8988T (cell line): Measurements from ENCODE around the gene UBASH3A.

Experiments used
- DNase-seq: peaks from one replicate; pipeline ENCODE4 v3.0.0; 2011

The UBASH3A gene

GRCh38 chr21:42403611-42404231 is at the start of gene UBASH3A:
Gene UBASH3A (plus strand): TSS chr21:42403902. CDS start chr21:42403946, 44 bp downstream.
- DNase-seq, result no peak

- no peak for DNase-seq
Observed at GRCh38 chr21:42356046-42356445, 47.7 kb upstream of the UBASH3A start.

- DNase-seq, result no peak
Observed at GRCh38 chr21:42356650-42357049, 47.1 kb upstream of the UBASH3A start.

- no peak for DNase-seq
Observed at GRCh38 chr21:42357307-42357706, 46.4 kb upstream of the UBASH3A start.

- no peak for DNase-seq
Observed at GRCh38 chr21:42358261-42358660, 45.4 kb upstream of the UBASH3A start.

GRCh38 chr21:42358937-42359336 is 44.8 kb upstream of the UBASH3A start:
- DNase-seq, result no peak

- DNase-seq, result no peak
Observed at GRCh38 chr21:42360317-42360716, 43.4 kb upstream of the UBASH3A start.

GRCh38 chr21:42361286-42361685 is 42.4 kb upstream of the UBASH3A start:
- DNase-seq, result no peak

- no peak for DNase-seq
Observed at GRCh38 chr21:42362198-42362597, 41.5 kb upstream of the UBASH3A start.

GRCh38 chr21:42362700-42363099 is 41.0 kb upstream of the UBASH3A start:
- no peak for DNase-seq

- DNase-seq, result no peak
Observed at GRCh38 chr21:42363312-42363711, 40.4 kb upstream of the UBASH3A start.

- no peak for DNase-seq
Observed at GRCh38 chr21:42364304-42364865, 39.3 kb upstream of the UBASH3A start.

- DNase-seq, result no peak
Observed at GRCh38 chr21:42365770-42366169, 37.9 kb upstream of the UBASH3A start.

- no peak for DNase-seq
Observed at GRCh38 chr21:42366292-42367010, 37.3 kb upstream of the UBASH3A start, which contains the start of gene TFF1. Gene TFF1 (minus strand): TSS chr21:42366535. CDS start chr21:42366495, 40 bp downstream.

- no peak for DNase-seq
Observed at GRCh38 chr21:42367367-42368165, 36.1 kb upstream of the UBASH3A start.

GRCh38 chr21:42369821-42370220 is 33.9 kb upstream of the UBASH3A start:
- no peak for DNase-seq

GRCh38 chr21:42370894-42371654 is 32.6 kb upstream of the UBASH3A start:
- DNase-seq, result no peak

- DNase-seq, result no peak
Observed at GRCh38 chr21:42373196-42373907, 30.4 kb upstream of the UBASH3A start.

- DNase-seq, result no peak
Observed at GRCh38 chr21:42373908-42374455, 29.7 kb upstream of the UBASH3A start.

- DNase-seq, result no peak
Observed at GRCh38 chr21:42374457-42374856, 29.2 kb upstream of the UBASH3A start.

- no peak for DNase-seq
Observed at GRCh38 chr21:42374864-42375499, 28.7 kb upstream of the UBASH3A start.
